Activated CD8-positive, alpha-beta memory T cell treated with anti-CD3 and anti-CD28 coated beads, Interleukin-2, amount 10 ng/mL, durations not matched to agents 7 days and 5 days (primary cell): Measurements from ENCODE around the gene SLC38A1. TPM values are rescaled to one million over a fixed set of nuclear protein-coding genes. Genes with fewer than 3 reads are reported as not detected.

Source experiments
- ATAC-seq: fragments of 150-1000 bp; cut with Tn5 transposase; one replicate; pipeline ENCODE4 v1.10.0; 2021; ENCODE audit warnings: moderate library complexity
- CTCF ChIA-PET: fragments of 350-600 bp; sonication (Branson Sonifier 250); formaldehyde crosslinking; loops from one replicate; lab custom pipeline; 2021; ENCODE audit warnings: antibody characterized with exemption; lab: Charles Lee
- DNase-seq: peaks from one replicate; pipeline ENCODE4 v3.0.0-alpha.2; 2020
- H3K27ac Mint-ChIP-seq: one replicate; pipeline ENCODE4 v1.8.0; 2021; ENCODE audit warnings: mild to moderate bottlenecking, mixed read lengths
- H3K27me3 Mint-ChIP-seq: one replicate; pipeline ENCODE4 v1.8.0; 2021; ENCODE audit warnings: mixed read lengths
- H3K36me3 Mint-ChIP-seq: one replicate; pipeline ENCODE4 v1.8.0; 2021; ENCODE audit warnings: mild to moderate bottlenecking, mixed read lengths
- H3K4me1 Mint-ChIP-seq: one replicate; pipeline ENCODE4 v1.8.0; 2021; ENCODE audit warnings: mixed read lengths
- H3K4me3 Mint-ChIP-seq: one replicate; pipeline ENCODE4 v1.8.0; 2021; ENCODE audit warnings: mild to moderate bottlenecking, moderate library complexity, mixed read lengths
- H3K9me3 Mint-ChIP-seq: one replicate; pipeline ENCODE4 v1.8.0; 2022; ENCODE audit warnings: low read depth, mixed read lengths
- total RNA-seq, 2 experiments: library from RNA; stranded (reverse); gene quantifications; one replicate each; pipeline ENCODE4 v1.2.3, GENCODE V29; 2021

Gene SLC38A1
- total RNA-seq, 2 experiments from 2014 or later = 149 to 180 TPM

GRCh38 chr12:46219132-46219876 is 49.5 kb downstream of the SLC38A1 start:
- peak; percentile 17 for ATAC-seq
- H3K36me3 Mint-ChIP-seq = peaks cover 70% of the 10 kb centered on the region
- peaks cover 95% of the 10 kb centered on the region for H3K4me1 Mint-ChIP-seq
- H3K27me3 Mint-ChIP-seq = no peaks in the 10 kb centered on the region
- H3K27ac Mint-ChIP-seq = peak overlapping the region; percentile 94
- peak overlapping the region; percentile 65 for H3K4me3 Mint-ChIP-seq
- CTCF ChIA-PET = interaction anchor here (0.9 to 1.9 kb wide), 4 partner anchors 26 to 50 kb away, joined by 3 to 6 read pairs (median 3); no protein-coding TSS in a partner anchor
- no peaks in the 10 kb centered on the region for H3K9me3 Mint-ChIP-seq
- no peak for DNase-seq

- H3K4me3 Mint-ChIP-seq = peak overlapping the region; percentile 65
- peak overlapping the region; percentile 94 for H3K27ac Mint-ChIP-seq
- no peaks in the 10 kb centered on the region for H3K9me3 Mint-ChIP-seq
- peaks cover 95% of the 10 kb centered on the region for H3K4me1 Mint-ChIP-seq
- DNase-seq = peak; percentile 45
- peaks cover 71% of the 10 kb centered on the region for H3K36me3 Mint-ChIP-seq
- ATAC-seq = no peak
- CTCF ChIA-PET = interaction anchor here (0.9 to 5.1 kb wide), 7 partner anchors 27 to 228 kb away, joined by 3 to 34 read pairs (median 6); partner anchors contain the start of genes SCAF11 and SLC38A1
- H3K27me3 Mint-ChIP-seq = no peaks in the 10 kb centered on the region
Observed at GRCh38 chr12:46218322-46219095, 50.3 kb downstream of the SLC38A1 start.

GRCh38 chr12:46217541-46218321 is 51.1 kb downstream of the SLC38A1 start:
- H3K9me3 Mint-ChIP-seq = no peaks in the 10 kb centered on the region
- H3K27me3 Mint-ChIP-seq = no peaks in the 10 kb centered on the region
- peak overlapping the region; percentile 65 for H3K4me3 Mint-ChIP-seq
- DNase-seq = peak; percentile 86
- peak overlapping the region; percentile 94 for H3K27ac Mint-ChIP-seq
- peaks cover 72% of the 10 kb centered on the region for H3K36me3 Mint-ChIP-seq
- H3K4me1 Mint-ChIP-seq = peaks cover 95% of the 10 kb centered on the region
- CTCF ChIA-PET = interaction anchor here (1.2 to 5.1 kb wide), 4 partner anchors 9 to 227 kb away, joined by 4 to 34 read pairs (median 6); partner anchors contain the start of genes SCAF11 and SLC38A1
- no peak for ATAC-seq

- peak; percentile 96 for DNase-seq
Observed at GRCh38 chr12:46214668-46215436, 54.0 kb downstream of the SLC38A1 start.

GRCh38 chr12:46212108-46212982 is 56.5 kb downstream of the SLC38A1 start:
- H3K4me3 Mint-ChIP-seq = no peak overlapping the region
- peak overlapping the region; percentile 56 for H3K27ac Mint-ChIP-seq
- no peaks in the 10 kb centered on the region for H3K27me3 Mint-ChIP-seq
- DNase-seq (no peak), ATAC-seq (no peak)
- H3K4me1 Mint-ChIP-seq = peaks cover 82% of the 10 kb centered on the region
- CTCF ChIA-PET = no interaction called here
- peaks cover 72% of the 10 kb centered on the region for H3K36me3 Mint-ChIP-seq
- H3K9me3 Mint-ChIP-seq = no peaks in the 10 kb centered on the region

More at GRCh38 chr12:46214668-46215436, 54.0 kb downstream of the SLC38A1 start:
- Mint-ChIP-seq H3K9me3 (no peaks in the 10 kb centered on the region), H3K4me1 (peaks cover 95% of the 10 kb centered on the region), H3K36me3 (peaks cover 78% of the 10 kb centered on the region), H3K27me3 (no peaks in the 10 kb centered on the region), H3K27ac (peak overlapping the region; percentile 98), H3K4me3 (peak overlapping the region; percentile 68)
- CTCF ChIA-PET = interaction anchor here (1.6 to 5.1 kb wide), 3 partner anchors 11 to 54 kb away, joined by 5 to 34 read pairs (median 7); partner anchors contain the start of gene SLC38A1
- peak; percentile 65 for ATAC-seq

GRCh38 chr12:46210873-46211439 is 57.9 kb downstream of the SLC38A1 start:
- H3K36me3 Mint-ChIP-seq = peaks cover 73% of the 10 kb centered on the region
- H3K4me3 Mint-ChIP-seq = peak overlapping the region; percentile 16
- CTCF ChIA-PET = no interaction called here
- ATAC-seq (no peak), DNase-seq (no peak)
- no peaks in the 10 kb centered on the region for H3K9me3 Mint-ChIP-seq
- H3K27me3 Mint-ChIP-seq = no peaks in the 10 kb centered on the region
- H3K4me1 Mint-ChIP-seq = peaks cover 70% of the 10 kb centered on the region
- peak overlapping the region; percentile 76 for H3K27ac Mint-ChIP-seq

GRCh38 chr12:46209914-46210872 is 58.6 kb downstream of the SLC38A1 start:
- Mint-ChIP-seq H3K27me3 (no peaks in the 10 kb centered on the region), H3K4me1 (peaks cover 63% of the 10 kb centered on the region), H3K9me3 (no peaks in the 10 kb centered on the region), H3K27ac (peak overlapping the region; percentile 76), H3K4me3 (peak overlapping the region; percentile 16), H3K36me3 (peaks cover 75% of the 10 kb centered on the region)
- ATAC-seq (peak; percentile 21), DNase-seq (peak; percentile 58)
- CTCF ChIA-PET = interaction anchor here (2.6 kb wide), 1 partner anchor 60 kb away, joined by 14 read pairs; the partner anchor contains the start of gene SLC38A1

GRCh38 chr12:46209170-46209569 is 59.7 kb downstream of the SLC38A1 start:
- H3K36me3 Mint-ChIP-seq = peaks cover 81% of the 10 kb centered on the region
- no peaks in the 10 kb centered on the region for H3K27me3 Mint-ChIP-seq
- peaks cover 55% of the 10 kb centered on the region for H3K4me1 Mint-ChIP-seq
- ATAC-seq (no peak), DNase-seq (no peak)
- H3K9me3 Mint-ChIP-seq = no peaks in the 10 kb centered on the region
- no peak overlapping the region for H3K4me3 Mint-ChIP-seq
- CTCF ChIA-PET = interaction anchor here (1.3 to 2.6 kb wide), 3 partner anchors 8 to 61 kb away, joined by 4 to 14 read pairs (median 4); partner anchors contain the start of gene SLC38A1
- H3K27ac Mint-ChIP-seq = peak overlapping the region; percentile 76

- Mint-ChIP-seq H3K4me1 (peaks cover 47% of the 10 kb centered on the region), H3K9me3 (no peaks in the 10 kb centered on the region), H3K27ac (no peak overlapping the region), H3K36me3 (peaks cover 80% of the 10 kb centered on the region), H3K27me3 (no peaks in the 10 kb centered on the region), H3K4me3 (no peak overlapping the region)
- no peak for ATAC-seq
- no peak for DNase-seq
- CTCF ChIA-PET = interaction anchor here (1.3 to 2.6 kb wide), 3 partner anchors 9 to 62 kb away, joined by 4 to 14 read pairs (median 4); partner anchors contain the start of gene SLC38A1
Observed at GRCh38 chr12:46208370-46208769, 60.5 kb downstream of the SLC38A1 start.

GRCh38 chr12:46207644-46208043 is 61.2 kb downstream of the SLC38A1 start:
- H3K9me3 Mint-ChIP-seq = no peaks in the 10 kb centered on the region
- H3K4me3 Mint-ChIP-seq = no peak overlapping the region
- no peaks in the 10 kb centered on the region for H3K27me3 Mint-ChIP-seq
- ATAC-seq = no peak
- H3K27ac Mint-ChIP-seq = peak overlapping the region; percentile 44
- H3K36me3 Mint-ChIP-seq = peaks cover 79% of the 10 kb centered on the region
- CTCF ChIA-PET = interaction anchor here (0.6 to 2.6 kb wide), 4 partner anchors 10 to 82 kb away, joined by 3 to 14 read pairs (median 4); partner anchors contain the start of gene SLC38A1
- DNase-seq = no peak
- H3K4me1 Mint-ChIP-seq = peaks cover 39% of the 10 kb centered on the region
